K562 treated with DMSO at 1 percent for 48 hours (cell line): ENCODE measurements around the gene TSTD2. TPM values are rescaled to one million over a fixed set of nuclear protein-coding genes. Genes with fewer than 3 reads are reported as not detected.

ENCODE experiments used
- total RNA-seq: library from RNA; unstranded; fragments of 300-600 nt; gene quantifications from 2 replicates; pipeline ENCODE4 v1.2.3, GENCODE V29; 2022; ENCODE audit warnings: low replicate concordance; ENCODE audit errors: extremely low read depth

The TSTD2 gene
- total RNA-seq = not detected in 2 replicates

GRCh38 chr9:97632985-97633858, at the start of gene TSTD2, which contains the start of gene NCBP1:
TSTD2 (minus strand) TSS chr9:97633368; CDS start chr9:97627562, 5,806 bp downstream.
NCBP1 (plus strand) TSS chr9:97633821; CDS start chr9:97633882, 61 bp downstream.

Other genes starting within 250 kb of the TSTD2 start
- gene TDRD7, start 221.3 kb downstream of the TSTD2 start, total RNA-seq = not detected in 2 replicates
- not detected in 2 replicates for gene TMOD1, start 131.7 kb downstream of the TSTD2 start, total RNA-seq
- not detected in 2 replicates for gene NCBP1, start 453 bp upstream of the TSTD2 start, total RNA-seq
- not detected in 2 replicates for gene XPA, start 64.0 kb upstream of the TSTD2 start, total RNA-seq
- not detected in 2 replicates for gene FOXE1, start 219.9 kb upstream of the TSTD2 start, total RNA-seq